LNCaP clone FGC (cell line): ENCODE data around the gene CADPS.
A peak's percentile ranks its signal among the peaks of the same experiment; 100 is the strongest.

ENCODE experiments used
- DNase-seq: peaks from one replicate; pipeline ENCODE4 v3.0.0-alpha.2; 2011; ENCODE audit warnings: low read depth
- H3K4me3 ChIP-seq: 2 replicates; pipeline ENCODE4 v1.5.1; 2011; ENCODE audit warnings: mild to moderate bottlenecking, low read depth, low read length, control low read depth
- CTCF ChIP-seq: IDR thresholded peaks from 2 replicates; pipeline ENCODE4 v1.5.1; 2012; ENCODE audit warnings: mild to moderate bottlenecking; ENCODE audit not compliant: control insufficient read depth, insufficient read depth; ENCODE audit errors: extremely low read depth

The CADPS gene

GRCh38 chr3:62630664-62631063, 244.6 kb downstream of the CADPS start:
- H3K4me3 ChIP-seq = no peak overlapping the region
- TF ChIP-seq CTCF = no peak
- DNase-seq = no peak

- no peak for TF ChIP-seq CTCF
- H3K4me3 ChIP-seq = no peak overlapping the region
- no peak for DNase-seq
These were observed 249.9 kb downstream of the CADPS start for GRCh38 chr3:62625268-62625667.

- no peak for TF ChIP-seq CTCF
- no peak overlapping the region for H3K4me3 ChIP-seq
- DNase-seq = no peak
These were observed 251.0 kb downstream of the CADPS start for GRCh38 chr3:62624185-62624584.

- peak; percentile 56 for TF ChIP-seq CTCF
- no peak overlapping the region for H3K4me3 ChIP-seq
- peak; percentile 18 for DNase-seq
These were observed 252.6 kb downstream of the CADPS start for GRCh38 chr3:62622553-62623174.

- TF ChIP-seq CTCF = no peak
These were observed 253.3 kb downstream of the CADPS start for GRCh38 chr3:62621925-62622324.

GRCh38 chr3:62621176-62621575, 254.0 kb downstream of the CADPS start:
- no peak for DNase-seq

More at GRCh38 chr3:62621925-62622324, 253.3 kb downstream of the CADPS start:
- no peak for DNase-seq
- no peak overlapping the region for H3K4me3 ChIP-seq

More at GRCh38 chr3:62621176-62621575, 254.0 kb downstream of the CADPS start:
- no peak for TF ChIP-seq CTCF
- H3K4me3 ChIP-seq = no peak overlapping the region
